GM12801 (cell line): ENCODE measurements around the gene SLC16A8.

Experiments
- TF ChIP-seq, protein P1 (sequence below): IDR thresholded peaks from one replicate; pipeline ENCODE4 v1.5.1; 2011; ENCODE audit warnings: control low read depth; ENCODE audit not compliant: insufficient read length; ENCODE audit errors: extremely low read depth

SLC16A8 gene

GRCh38 chr22:38046070-38046748 lies 37.8 kb downstream of the SLC16A8 start:
- TF ChIP-seq, protein P1, sequence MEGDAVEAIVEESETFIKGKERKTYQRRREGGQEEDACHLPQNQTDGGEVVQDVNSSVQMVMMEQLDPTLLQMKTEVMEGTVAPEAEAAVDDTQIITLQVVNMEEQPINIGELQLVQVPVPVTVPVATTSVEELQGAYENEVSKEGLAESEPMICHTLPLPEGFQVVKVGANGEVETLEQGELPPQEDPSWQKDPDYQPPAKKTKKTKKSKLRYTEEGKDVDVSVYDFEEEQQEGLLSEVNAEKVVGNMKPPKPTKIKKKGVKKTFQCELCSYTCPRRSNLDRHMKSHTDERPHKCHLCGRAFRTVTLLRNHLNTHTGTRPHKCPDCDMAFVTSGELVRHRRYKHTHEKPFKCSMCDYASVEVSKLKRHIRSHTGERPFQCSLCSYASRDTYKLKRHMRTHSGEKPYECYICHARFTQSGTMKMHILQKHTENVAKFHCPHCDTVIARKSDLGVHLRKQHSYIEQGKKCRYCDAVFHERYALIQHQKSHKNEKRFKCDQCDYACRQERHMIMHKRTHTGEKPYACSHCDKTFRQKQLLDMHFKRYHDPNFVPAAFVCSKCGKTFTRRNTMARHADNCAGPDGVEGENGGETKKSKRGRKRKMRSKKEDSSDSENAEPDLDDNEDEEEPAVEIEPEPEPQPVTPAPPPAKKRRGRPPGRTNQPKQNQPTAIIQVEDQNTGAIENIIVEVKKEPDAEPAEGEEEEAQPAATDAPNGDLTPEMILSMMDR, result no peak

- TF ChIP-seq, protein P1, result no peak
These were observed 40.6 kb downstream of the SLC16A8 start for GRCh38 chr22:38043151-38044039.

GRCh38 chr22:38042488-38042790 lies 41.5 kb downstream of the SLC16A8 start:
- TF ChIP-seq, protein P1, result no peak

DNA sequence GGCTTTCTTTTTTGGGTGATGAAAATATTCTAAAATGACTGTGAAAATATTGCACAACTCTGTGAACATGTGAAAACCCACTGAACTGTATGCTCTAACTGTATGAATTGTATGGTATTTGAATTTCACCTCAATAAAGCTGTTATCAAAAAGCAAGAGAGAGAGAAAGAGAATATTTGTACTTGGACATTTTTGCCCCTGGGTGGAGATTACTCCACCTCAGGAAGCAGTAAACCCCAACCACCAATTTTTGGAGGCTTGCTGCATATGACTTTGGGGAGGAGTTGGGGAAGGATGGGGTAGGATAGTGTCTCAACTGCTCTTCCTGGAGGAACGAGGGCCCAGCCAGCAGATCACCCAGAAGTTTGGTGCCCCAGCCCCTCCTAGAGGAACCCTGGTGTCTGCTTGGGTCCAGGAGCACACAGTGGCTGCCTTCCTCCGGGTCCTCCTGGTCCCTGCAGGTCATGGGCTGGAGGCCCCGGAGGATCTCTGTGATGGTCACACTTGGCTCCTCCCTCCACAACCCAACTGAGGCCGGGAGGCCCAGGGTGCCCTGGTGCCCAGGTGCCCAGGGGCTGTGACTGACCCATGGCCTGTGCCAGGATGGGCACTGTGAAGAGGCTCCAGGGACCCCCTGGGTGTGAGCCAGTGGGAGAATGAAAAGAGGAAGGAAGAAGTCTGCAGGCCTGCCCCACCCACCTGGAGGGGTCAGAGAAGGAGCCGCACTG lies 42.1 kb downstream of the SLC16A8 start:
- TF ChIP-seq, protein P1, result no peak

GRCh38 chr22:38040953-38041759 lies 42.8 kb downstream of the SLC16A8 start:
- TF ChIP-seq, protein P1, result no peak

DNA sequence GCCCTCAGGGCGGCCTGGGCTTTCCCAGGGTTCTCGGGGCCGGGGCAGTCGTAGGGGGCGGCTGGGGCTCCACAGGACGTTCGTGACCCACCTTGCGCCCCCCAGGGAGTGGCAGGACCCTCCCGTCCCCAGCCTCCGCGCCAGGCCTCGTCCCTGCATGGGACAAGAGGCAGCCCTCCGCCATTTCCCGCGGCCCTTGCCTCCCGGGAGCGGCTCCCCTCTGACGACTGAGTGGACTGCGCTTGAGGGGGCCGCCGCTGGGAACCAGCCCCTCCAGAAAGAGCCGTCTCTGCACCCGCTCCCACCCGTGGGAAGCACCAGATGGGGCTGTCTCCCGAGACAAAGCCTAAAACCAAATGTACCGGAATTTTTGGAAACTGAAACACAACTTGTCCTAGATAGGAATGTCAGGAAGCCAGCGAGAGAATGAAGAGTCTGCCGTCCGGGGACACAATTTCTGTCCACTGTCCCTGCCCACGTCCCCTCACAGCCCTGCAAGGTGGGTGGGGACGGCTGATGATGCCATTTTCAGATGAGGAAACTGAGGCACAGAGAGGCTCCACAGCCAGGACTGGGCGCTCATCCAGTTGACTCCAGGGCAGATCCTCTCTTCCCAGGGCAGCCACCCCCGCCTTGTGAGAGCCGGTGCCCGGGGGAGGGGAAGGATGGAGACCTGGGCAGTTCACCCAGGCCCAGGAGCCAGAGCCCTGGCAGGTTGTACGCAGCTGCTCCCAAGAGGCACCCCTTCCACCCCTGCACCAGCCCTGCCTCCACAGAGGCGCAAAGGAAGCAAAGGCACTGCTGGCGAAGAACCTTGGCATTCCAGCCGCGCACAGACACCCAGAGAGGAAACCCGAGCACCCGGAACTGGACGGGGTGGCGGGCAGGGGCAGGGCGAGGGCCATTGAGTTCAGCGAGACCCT lies 44.8 kb downstream of the SLC16A8 start:
- TF ChIP-seq, protein P1, result no peak
